ENCODE data around the gene RDX. TPM values are rescaled to one million over a fixed set of nuclear protein-coding genes. Genes with fewer than 3 reads are reported as not detected.

RDX gene
- total and polyA plus RNA-seq, 9 of the 15 experiments (the other 6 are each of a cell fraction or from before 2014, with no cell fraction given): 35.6 to 62.1 (median 54.3) TPM

DNA sequence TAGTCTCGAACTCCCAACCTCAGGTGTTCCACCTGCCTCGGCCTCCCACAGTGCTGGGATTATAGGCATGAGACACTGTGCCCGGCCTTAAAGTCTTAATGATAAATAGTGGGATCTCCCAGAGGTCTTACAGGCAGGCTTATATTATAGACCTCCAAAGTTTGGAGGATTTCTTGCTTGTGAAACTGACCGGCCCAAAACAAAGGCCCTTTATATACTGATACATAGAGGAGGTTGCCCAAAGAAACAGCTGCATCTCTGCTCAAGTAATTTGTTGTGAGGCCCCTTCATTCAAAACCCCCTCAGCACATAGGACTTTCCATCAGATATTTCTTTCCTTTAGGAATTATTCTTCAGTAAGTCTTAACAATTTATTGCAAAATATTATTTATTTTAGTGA is 27.4 kb upstream of the RDX start:
- BruUV-seq (replicated peaks): no TSS peak
- Histone ChIP-seq H3K4me1 (replicated peaks in 1 of 2; ENCODE audit: control insufficient read depth in 2 of 2, insufficient read depth in 2 of 2, low read length in 2 of 2) (no peaks in the 10 kb centered on the region), H3K27me3 (ENCODE audit: control insufficient read depth in 2 of 2, insufficient read depth in 2 of 2, low read length in 2 of 2) (no peaks in the 10 kb centered on the region), H4K20me1 (replicated peaks; ENCODE audit: control insufficient read depth, insufficient read depth, low read length) (no peaks in the 10 kb centered on the region), H3K9me3 (replicated peaks; ENCODE audit: control insufficient read depth, insufficient read depth, low read depth, low read length) (no peaks in the 10 kb centered on the region), H3K36me3 (ENCODE audit: control insufficient read depth, insufficient read depth, low read length) (no peaks in the 10 kb centered on the region), H3K79me2 (ENCODE audit: control insufficient read depth, insufficient read depth, low read length) (no peaks in the 10 kb centered on the region), H3K9ac (ENCODE audit: insufficient read depth in 1 of 2, low read depth in 2 of 2, low read length in 2 of 2) (no peak overlapping the region), H3K9me1 (ENCODE audit: control insufficient read depth, insufficient read depth, low read length) (no peaks in the 10 kb centered on the region), H3K4me2 (ENCODE audit: insufficient read depth, low read length) (no peak overlapping the region), H3K27ac (ENCODE audit: extremely low read depth, low read depth, low read length) (no peak overlapping the region), H3K4me3 (no peak overlapping the region), H2AFZ (ENCODE audit: low read depth, low read length) (no peak overlapping the region)
- CTCF ChIA-PET (ENCODE audit: low intra/inter-chr PET ratio): no interaction called here
- ATAC-seq (no peak), DNase-seq (ENCODE audit: extremely low read depth in 1 of 4, low spot score in 3 of 4) (no peak), FAIRE-seq (no peak)
- in situ Hi-C loops (cut with MboI): no loop called here
- POLR2A ChIA-PET: no interaction called here
- TF ChIP-seq FOXA1 (IDR thresholded peaks at IDR 0.05; ENCODE audit: borderline replicate concordance) (no peak), SMAD2 (IDR thresholded peaks at IDR 0.05; ENCODE audit: low read depth, low read length) (no peak)
- TF ChIP-seq, protein P1, sequence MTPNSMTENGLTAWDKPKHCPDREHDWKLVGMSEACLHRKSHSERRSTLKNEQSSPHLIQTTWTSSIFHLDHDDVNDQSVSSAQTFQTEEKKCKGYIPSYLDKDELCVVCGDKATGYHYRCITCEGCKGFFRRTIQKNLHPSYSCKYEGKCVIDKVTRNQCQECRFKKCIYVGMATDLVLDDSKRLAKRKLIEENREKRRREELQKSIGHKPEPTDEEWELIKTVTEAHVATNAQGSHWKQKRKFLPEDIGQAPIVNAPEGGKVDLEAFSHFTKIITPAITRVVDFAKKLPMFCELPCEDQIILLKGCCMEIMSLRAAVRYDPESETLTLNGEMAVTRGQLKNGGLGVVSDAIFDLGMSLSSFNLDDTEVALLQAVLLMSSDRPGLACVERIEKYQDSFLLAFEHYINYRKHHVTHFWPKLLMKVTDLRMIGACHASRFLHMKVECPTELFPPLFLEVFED (CRISPR knock-in tag; conservative IDR thresholded peaks at IDR 0.05): no peak
- WGBS (ENCODE audit: insufficient coverage, low coverage, missing lambda C conversion rate): 25% methylated on average over 4 of the region's 4 CpGs
- intact Hi-C loops (cut with micrococcal nuclease): no loop called here

- H3K27ac ChIP-seq (ENCODE audit: extremely low read depth, low read depth, low read length): no peak overlapping the region
- no peaks in the 10 kb centered on the region for H3K9me1 ChIP-seq (ENCODE audit: control insufficient read depth, insufficient read depth, low read length)
- no peaks in the 10 kb centered on the region for H3K36me3 ChIP-seq (ENCODE audit: control insufficient read depth, insufficient read depth, low read length)
- WGBS (ENCODE audit: insufficient coverage, low coverage, missing lambda C conversion rate): 39% methylated on average over 3 of the region's 3 CpGs
- intact Hi-C loops (cut with micrococcal nuclease): no loop called here
- no peaks in the 10 kb centered on the region for H4K20me1 ChIP-seq (replicated peaks; ENCODE audit: control insufficient read depth, insufficient read depth, low read length)
- H3K9me3 ChIP-seq (replicated peaks; ENCODE audit: control insufficient read depth, insufficient read depth, low read depth, low read length): no peaks in the 10 kb centered on the region
- ATAC-seq: no peak
- no peak for FAIRE-seq
- no peak for DNase-seq (ENCODE audit: extremely low read depth in 1 of 4, low spot score in 3 of 4)
- no peak overlapping the region for H3K9ac ChIP-seq (ENCODE audit: insufficient read depth in 1 of 2, low read depth in 2 of 2, low read length in 2 of 2)
- H3K4me2 ChIP-seq (ENCODE audit: insufficient read depth, low read length): no peak overlapping the region
- no TSS peak for BruUV-seq (replicated peaks)
- POLR2A ChIA-PET: no interaction called here
- no peak overlapping the region for H2AFZ ChIP-seq (ENCODE audit: low read depth, low read length)
- in situ Hi-C loops (cut with MboI): no loop called here
- CTCF ChIA-PET (ENCODE audit: low intra/inter-chr PET ratio): no interaction called here
- H3K79me2 ChIP-seq (ENCODE audit: control insufficient read depth, insufficient read depth, low read length): no peaks in the 10 kb centered on the region
- peaks cover 4 to 10% of the 10 kb centered on the region in 2 experiments; a peak in 2 of 5 replicates for H3K4me1 ChIP-seq (replicated peaks in 1 of 2; ENCODE audit: control insufficient read depth in 2 of 2, insufficient read depth in 2 of 2, low read length in 2 of 2)
- no peak overlapping the region for H3K4me3 ChIP-seq
- H3K27me3 ChIP-seq (ENCODE audit: control insufficient read depth in 2 of 2, insufficient read depth in 2 of 2, low read length in 2 of 2): no peaks in the 10 kb centered on the region
- TF ChIP-seq NEUROD1 (IDR thresholded peaks at IDR 0.05; ENCODE audit: borderline replicate concordance, low read depth, low read length, partially characterized antibody) (no peak), MAFK (IDR thresholded peaks at IDR 0.05; ENCODE audit: low read length) (no peak), ESRRB (CRISPR knock-in tag; IDR thresholded peaks at IDR 0.05; ENCODE audit: borderline replicate concordance) (no peak), GABPA (tag; conservative IDR thresholded peaks at IDR 0.05; ENCODE audit: low read depth) (no peak), FIP1L1 (IDR thresholded peaks at IDR 0.05; ENCODE audit: low read depth, low read length, poor library complexity, severe bottlenecking) (no peak), SNRNP70 (optimal IDR thresholded peaks at IDR 0.05; ENCODE audit: low read depth, low read length) (no peak), HDAC8 (tag; IDR thresholded peaks at IDR 0.05) (no peak)
- TF ChIP-seq, protein P2, sequence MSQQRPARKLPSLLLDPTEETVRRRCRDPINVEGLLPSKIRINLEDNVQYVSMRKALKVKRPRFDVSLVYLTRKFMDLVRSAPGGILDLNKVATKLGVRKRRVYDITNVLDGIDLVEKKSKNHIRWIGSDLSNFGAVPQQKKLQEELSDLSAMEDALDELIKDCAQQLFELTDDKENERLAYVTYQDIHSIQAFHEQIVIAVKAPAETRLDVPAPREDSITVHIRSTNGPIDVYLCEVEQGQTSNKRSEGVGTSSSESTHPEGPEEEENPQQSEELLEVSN (IDR thresholded peaks at IDR 0.05; ENCODE audit: borderline replicate concordance in 1 of 2, extremely low read depth in 1 of 2, insufficient read depth in 1 of 2, insufficient read length in 1 of 2, low read depth in 1 of 2, low read length in 1 of 2, poor library complexity in 1 of 2, severe bottlenecking in 1 of 2): no peak
- TF ChIP-seq, protein P3, sequence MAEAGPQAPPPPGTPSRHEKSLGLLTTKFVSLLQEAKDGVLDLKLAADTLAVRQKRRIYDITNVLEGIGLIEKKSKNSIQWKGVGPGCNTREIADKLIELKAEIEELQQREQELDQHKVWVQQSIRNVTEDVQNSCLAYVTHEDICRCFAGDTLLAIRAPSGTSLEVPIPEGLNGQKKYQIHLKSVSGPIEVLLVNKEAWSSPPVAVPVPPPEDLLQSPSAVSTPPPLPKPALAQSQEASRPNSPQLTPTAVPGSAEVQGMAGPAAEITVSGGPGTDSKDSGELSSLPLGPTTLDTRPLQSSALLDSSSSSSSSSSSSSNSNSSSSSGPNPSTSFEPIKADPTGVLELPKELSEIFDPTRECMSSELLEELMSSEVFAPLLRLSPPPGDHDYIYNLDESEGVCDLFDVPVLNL (CRISPR knock-in tag; IDR thresholded peaks at IDR 0.05; ENCODE audit: low read depth): no peak
These were observed 23.1 kb upstream of the RDX start for GRCh38 chr11:110319501-110319900.

Data from K562 (cell line).